Measurements from ENCODE around the gene EPHB6.

DNA sequence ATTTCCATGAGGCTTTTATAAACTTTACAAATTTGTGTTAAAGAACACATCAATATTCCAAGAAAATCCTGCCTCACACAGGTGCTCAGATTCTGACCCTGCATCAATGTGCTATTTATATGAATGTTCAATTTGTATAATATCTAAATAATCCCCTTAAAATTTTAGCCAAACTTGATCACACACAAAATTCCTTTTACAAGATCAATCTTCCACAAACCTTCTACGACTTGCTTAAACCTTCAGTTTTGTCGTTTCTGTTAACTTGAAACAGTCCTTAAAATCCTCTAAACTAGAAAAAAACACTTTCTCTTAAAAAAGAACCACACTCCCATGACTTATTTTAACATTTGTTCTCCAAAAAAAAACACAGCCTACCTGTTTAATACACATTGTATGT, 50.9 kb downstream of the EPHB6 start:
- TF ChIP-seq, protein P1, sequence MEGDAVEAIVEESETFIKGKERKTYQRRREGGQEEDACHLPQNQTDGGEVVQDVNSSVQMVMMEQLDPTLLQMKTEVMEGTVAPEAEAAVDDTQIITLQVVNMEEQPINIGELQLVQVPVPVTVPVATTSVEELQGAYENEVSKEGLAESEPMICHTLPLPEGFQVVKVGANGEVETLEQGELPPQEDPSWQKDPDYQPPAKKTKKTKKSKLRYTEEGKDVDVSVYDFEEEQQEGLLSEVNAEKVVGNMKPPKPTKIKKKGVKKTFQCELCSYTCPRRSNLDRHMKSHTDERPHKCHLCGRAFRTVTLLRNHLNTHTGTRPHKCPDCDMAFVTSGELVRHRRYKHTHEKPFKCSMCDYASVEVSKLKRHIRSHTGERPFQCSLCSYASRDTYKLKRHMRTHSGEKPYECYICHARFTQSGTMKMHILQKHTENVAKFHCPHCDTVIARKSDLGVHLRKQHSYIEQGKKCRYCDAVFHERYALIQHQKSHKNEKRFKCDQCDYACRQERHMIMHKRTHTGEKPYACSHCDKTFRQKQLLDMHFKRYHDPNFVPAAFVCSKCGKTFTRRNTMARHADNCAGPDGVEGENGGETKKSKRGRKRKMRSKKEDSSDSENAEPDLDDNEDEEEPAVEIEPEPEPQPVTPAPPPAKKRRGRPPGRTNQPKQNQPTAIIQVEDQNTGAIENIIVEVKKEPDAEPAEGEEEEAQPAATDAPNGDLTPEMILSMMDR (IDR thresholded peaks at IDR 0.05), result no peak
- TF ChIP-seq ZFX (IDR thresholded peaks at IDR 0.05; ENCODE audit: borderline replicate concordance), result no peak
